OCI-LY3 (cell line): ENCODE measurements around the gene CTH.

Experiments used
- H2AFZ ChIP-seq: fragments of 200-600, 300-600 bp; shearing (Covaris generic); 2 replicates; pipeline ENCODE4 v1.6.0; 2014; ENCODE audit warnings: antibody characterized with exemption, low read depth, low read length
- H3K27ac ChIP-seq: fragments of 200-600, 300-600 bp; sonication (generic); 2 replicates; pipeline ENCODE4 v1.5.1; 2014; ENCODE audit warnings: mild to moderate bottlenecking, low read length, moderate library complexity, mixed read lengths
- H3K27me3 ChIP-seq: fragments of 200-600, 300-600 bp; sonication (generic); 2 replicates; pipeline ENCODE4 v1.6.1; 2014; ENCODE audit warnings: low read depth, low read length, mixed read lengths
- H3K36me3 ChIP-seq: fragments of 200-600, 300-600 bp; sonication (generic); replicated peaks from 2 replicates; pipeline ENCODE3; 2014; ENCODE audit warnings: low read depth, low read length, mixed read lengths
- H3K4me1 ChIP-seq: fragments of 300-600, 200-600 bp; sonication (generic); 2 replicates; pipeline ENCODE4 v1.6.1; 2014; ENCODE audit warnings: low read length, mixed read lengths
- H3K4me2 ChIP-seq: fragments of 200-600, 300-600 bp; sonication (generic); 2 replicates; pipeline ENCODE4 v1.6.1; 2014; ENCODE audit warnings: low read length, mixed read lengths
- H3K4me3 ChIP-seq: fragments of 300-600, 200-600 bp; sonication (generic); 2 replicates; pipeline ENCODE4 v1.5.1; 2014; ENCODE audit warnings: antibody characterized with exemption, mild to moderate bottlenecking, low read length, moderate library complexity
- H3K79me2 ChIP-seq: fragments of 300-600, 200-600 bp; shearing (Covaris generic); 2 replicates; pipeline ENCODE4 v1.6.1; 2014; ENCODE audit warnings: mild to moderate bottlenecking, low read length, mixed read lengths
- H3K9ac ChIP-seq: fragments of 300-600, 200-600 bp; shearing (Covaris generic); 2 replicates; pipeline ENCODE4 v1.6.0; 2014; ENCODE audit warnings: mild to moderate bottlenecking, low read length, moderate library complexity
- H3K9me3 ChIP-seq: fragments of 200-600, 300-600 bp; shearing (Covaris generic); 2 replicates; pipeline ENCODE4 v1.6.1; 2014; ENCODE audit warnings: low read length, mixed read lengths; ENCODE audit not compliant: insufficient read depth
- H4K20me1 ChIP-seq: fragments of 200-600, 300-600 bp; sonication (generic); 2 replicates; pipeline ENCODE4 v1.6.1; 2016; ENCODE audit warnings: low read length, mixed read lengths; ENCODE audit not compliant: insufficient read depth
- CTCF ChIP-seq: fragments of 200-600, 300-600 bp; sonication (generic); IDR thresholded peaks from 2 replicates; pipeline ENCODE4 v1.5.1; 2014; ENCODE audit warnings: antibody characterized with exemption, low read length, low read depth
- EZH2phosphoT487 ChIP-seq: fragments of 200-600 bp; shearing (Covaris generic); IDR thresholded peaks from 2 replicates; pipeline ENCODE4 v1.6.1; 2018; ENCODE audit warnings: antibody characterized with exemption, mixed run types, low read depth

The CTH gene

GRCh38 chr1:70426154-70427131 is 15.4 kb downstream of the CTH start:
- H4K20me1 ChIP-seq, result no peaks in the 10 kb centered on the region
- H3K4me3 ChIP-seq, result no peak overlapping the region
- no peaks in the 10 kb centered on the region for H3K36me3 ChIP-seq
- no peaks in the 10 kb centered on the region for H3K4me1 ChIP-seq
- H3K9ac ChIP-seq, result no peak overlapping the region
- no peaks in the 10 kb centered on the region for H3K79me2 ChIP-seq
- no peak overlapping the region for H3K27ac ChIP-seq
- H3K9me3 ChIP-seq, result no peaks in the 10 kb centered on the region
- no peak for TF ChIP-seq CTCF
- no peaks in the 10 kb centered on the region for H3K27me3 ChIP-seq
- no peak overlapping the region for H3K4me2 ChIP-seq
- no peak overlapping the region for H2AFZ ChIP-seq

DNA sequence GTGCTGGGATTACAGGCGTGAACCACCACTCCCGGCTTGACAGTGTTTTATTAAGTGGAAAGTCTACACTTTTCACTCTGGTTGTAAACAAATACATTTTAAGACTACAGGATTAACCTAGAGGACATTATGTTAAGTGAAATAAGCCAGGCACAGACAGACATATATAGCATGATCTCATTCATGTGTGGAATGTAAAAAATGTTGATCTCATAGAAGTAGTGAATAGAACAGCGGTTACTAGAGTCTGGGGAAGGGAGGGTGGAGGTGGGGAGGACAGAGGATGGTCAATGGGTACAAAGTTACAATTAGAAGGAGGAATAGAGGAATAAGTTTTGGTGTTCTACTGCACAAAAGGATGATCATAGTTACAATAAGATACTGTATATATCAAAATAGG is 16.9 kb downstream of the CTH start:
- H2AFZ ChIP-seq, result no peak overlapping the region
- H3K4me2 ChIP-seq, result no peak overlapping the region
- H3K36me3 ChIP-seq, result peaks cover 3% of the 10 kb centered on the region
- H3K4me1 ChIP-seq, result no peaks in the 10 kb centered on the region
- no peaks in the 10 kb centered on the region for H3K27me3 ChIP-seq
- H4K20me1 ChIP-seq, result no peaks in the 10 kb centered on the region
- H3K79me2 ChIP-seq, result no peaks in the 10 kb centered on the region
- no peak overlapping the region for H3K4me3 ChIP-seq
- no peak overlapping the region for H3K27ac ChIP-seq
- TF ChIP-seq EZH2phosphoT487 (no peak), CTCF (no peak)
- no peaks in the 10 kb centered on the region for H3K9me3 ChIP-seq
- no peak overlapping the region for H3K9ac ChIP-seq

DNA sequence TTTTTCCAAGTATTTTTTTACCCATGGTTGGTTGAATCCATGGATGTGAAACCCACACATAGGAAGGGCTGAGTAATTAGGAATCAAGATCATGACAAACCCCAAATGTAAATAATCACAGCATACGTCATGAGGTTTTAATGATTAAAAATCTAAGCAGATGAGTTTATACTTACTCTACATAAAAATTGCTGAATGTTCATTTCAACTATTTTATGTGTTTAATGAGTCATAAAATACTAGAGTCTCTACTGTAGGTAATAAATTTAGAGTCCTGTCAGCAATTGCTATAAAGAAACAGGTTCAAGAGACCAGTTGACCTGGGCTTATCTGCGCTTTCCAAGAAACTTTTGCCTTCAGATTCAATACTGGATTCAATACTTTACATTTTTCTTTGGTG is 18.2 kb downstream of the CTH start:
- H3K79me2 ChIP-seq, result no peaks in the 10 kb centered on the region
- H3K27ac ChIP-seq, result no peak overlapping the region
- no peak overlapping the region for H2AFZ ChIP-seq
- H3K4me2 ChIP-seq, result no peak overlapping the region
- no peaks in the 10 kb centered on the region for H3K9me3 ChIP-seq
- no peaks in the 10 kb centered on the region for H4K20me1 ChIP-seq
- H3K9ac ChIP-seq, result no peak overlapping the region
- TF ChIP-seq CTCF, result no peak
- TF ChIP-seq EZH2phosphoT487, result no peak
- H3K4me1 ChIP-seq, result no peaks in the 10 kb centered on the region
- peaks cover 3% of the 10 kb centered on the region for H3K36me3 ChIP-seq
- no peaks in the 10 kb centered on the region for H3K27me3 ChIP-seq
- no peak overlapping the region for H3K4me3 ChIP-seq

- H3K9ac ChIP-seq, result no peak overlapping the region
- TF ChIP-seq CTCF, result no peak
- TF ChIP-seq EZH2phosphoT487, result no peak
Observed at GRCh38 chr1:70429757-70430156, 18.7 kb downstream of the CTH start.

More at GRCh38 chr1:70429757-70430156, 18.7 kb downstream of the CTH start:
- no peaks in the 10 kb centered on the region for H3K4me1 ChIP-seq
- peaks cover 3% of the 10 kb centered on the region for H3K36me3 ChIP-seq
- no peak overlapping the region for H3K27ac ChIP-seq
- H4K20me1 ChIP-seq, result no peaks in the 10 kb centered on the region
- no peak overlapping the region for H2AFZ ChIP-seq
- H3K9me3 ChIP-seq, result no peaks in the 10 kb centered on the region
- no peak overlapping the region for H3K4me3 ChIP-seq
- no peaks in the 10 kb centered on the region for H3K79me2 ChIP-seq
- H3K27me3 ChIP-seq, result no peaks in the 10 kb centered on the region
- no peak overlapping the region for H3K4me2 ChIP-seq
